HG03460 (cell line): ENCODE data around the gene TMEM236.

Source experiments
- ATAC-seq: cut with Tn5 transposase; IDR thresholded peaks from one replicate; pipeline ENCODE4 v1.9.1; 2021; ENCODE audit not compliant: unreplicated experiment

Gene TMEM236

GRCh38 chr10:17817316-17817715 lies 65.3 kb downstream of the TMEM236 start:
- ATAC-seq, result no peak

GRCh38 chr10:17817790-17818189 lies 65.8 kb downstream of the TMEM236 start:
- ATAC-seq, result no peak

GRCh38 chr10:17819836-17820235 lies 67.8 kb downstream of the TMEM236 start:
- ATAC-seq, result no peak

GRCh38 chr10:17820943-17821342 lies 68.9 kb downstream of the TMEM236 start:
- no peak for ATAC-seq

- ATAC-seq, result no peak
These were observed 69.9 kb downstream of the TMEM236 start for GRCh38 chr10:17821893-17822292.

- ATAC-seq, result no peak
These were observed 79.3 kb downstream of the TMEM236 start for GRCh38 chr10:17831341-17831740.

GRCh38 chr10:17831896-17832295 lies 79.9 kb downstream of the TMEM236 start:
- ATAC-seq, result no peak

GRCh38 chr10:17833656-17834055 lies 81.7 kb downstream of the TMEM236 start:
- ATAC-seq, result no peak

- ATAC-seq, result no peak
These were observed 83.7 kb downstream of the TMEM236 start for GRCh38 chr10:17835688-17836087.

- ATAC-seq, result no peak
These were observed 84.9 kb downstream of the TMEM236 start for GRCh38 chr10:17836942-17837341.

GRCh38 chr10:17838080-17838648 lies 86.2 kb downstream of the TMEM236 start:
- no peak for ATAC-seq

GRCh38 chr10:17841050-17841449 lies 89.0 kb downstream of the TMEM236 start:
- no peak for ATAC-seq

- no peak for ATAC-seq
These were observed 90.6 kb downstream of the TMEM236 start for GRCh38 chr10:17842641-17843040.

GRCh38 chr10:17847585-17848296 lies 95.7 kb downstream of the TMEM236 start:
- ATAC-seq, result no peak

- ATAC-seq, result no peak
These were observed 96.6 kb downstream of the TMEM236 start for GRCh38 chr10:17848646-17849045.
